Cardiac atrium fibroblast (primary cell): ENCODE results near the gene TMEM123. TPM values are rescaled to one million over a fixed set of nuclear protein-coding genes. Genes with fewer than 3 reads are reported as not detected.

Experiments used
- total RNA-seq: library from RNA; depleted of rRNA; stranded (reverse); fragments of >200 nt; gene quantifications from 2 replicates; pipeline ENCODE4 v1.2.3, GENCODE V29; 2015

Gene TMEM123
- total RNA-seq, result 108 and 131 TPM in 2 replicates

GRCh38 chr11:102452461-102453301 lies at the start of gene TMEM123:
TMEM123 (minus strand) TSS chr11:102452765; CDS start chr11:102452623, 142 bp downstream.

GRCh38 chr11:102346748-102347461 lies 105.7 kb downstream of the TMEM123 start, which contains the start of gene BIRC2:
BIRC2 (plus strand) TSS chr11:102347214; CDS start chr11:102349855, 2,641 bp downstream.

Other genes with a start within 250 kb of the TMEM123 start
- under 0.01 and 0.81 TPM in 2 replicates for gene BIRC3, start 135.3 kb downstream of the TMEM123 start, total RNA-seq
- gene BIRC2, start 105.6 kb downstream of the TMEM123 start, total RNA-seq, result 27.4 and 44.7 TPM in 2 replicates
- gene MMP7, start 78.0 kb upstream of the TMEM123 start, total RNA-seq, result not detected in 2 replicates
- not detected in 2 replicates for gene MMP20, start 172.6 kb upstream of the TMEM123 start, total RNA-seq